ENCODE data around the gene RNF114.

DNA sequence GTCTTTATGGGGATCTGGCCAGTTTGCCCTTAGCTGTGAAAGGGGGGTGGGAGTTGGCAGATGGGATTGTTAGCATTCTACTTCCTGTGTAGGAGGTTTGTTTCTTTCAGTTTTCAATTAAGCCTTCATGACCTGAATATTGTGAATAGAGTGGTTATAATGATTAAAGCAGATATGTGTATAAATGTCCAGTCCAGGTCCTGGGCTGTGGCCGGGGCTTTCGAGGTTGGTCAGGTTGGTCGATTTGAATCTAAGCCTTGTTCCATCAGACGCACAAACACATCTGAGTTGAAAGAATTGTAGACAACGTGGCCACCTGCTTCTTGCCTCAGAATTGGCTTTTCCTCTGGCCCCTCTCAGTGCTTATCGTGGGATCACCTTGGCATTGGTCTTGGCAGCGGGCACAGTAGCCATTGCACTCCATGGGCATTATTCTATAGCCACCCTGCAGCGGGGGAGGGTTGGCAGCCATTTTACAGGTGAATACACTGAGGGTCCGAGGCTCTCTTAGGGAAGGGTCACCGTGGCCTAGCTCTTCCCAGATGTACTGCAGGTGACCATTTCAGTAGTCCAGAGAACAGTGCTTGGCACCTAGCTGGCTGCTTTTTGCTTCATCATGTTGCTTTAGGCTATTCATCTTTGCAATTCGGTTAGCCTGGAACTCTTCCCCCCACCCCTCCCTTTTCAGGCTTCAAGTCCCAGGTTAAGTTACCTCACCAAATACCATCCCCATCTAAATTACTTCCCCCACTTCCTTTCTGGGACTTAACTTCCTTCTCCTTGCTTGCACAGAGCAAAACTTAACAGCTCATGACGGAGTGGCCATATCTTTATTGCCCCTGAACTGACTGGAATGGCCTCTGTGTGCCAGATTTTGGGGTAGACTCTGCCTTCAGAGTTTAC lies 1.1 kb downstream of the RNF114 start:
- TF ChIP-seq, protein P1, sequence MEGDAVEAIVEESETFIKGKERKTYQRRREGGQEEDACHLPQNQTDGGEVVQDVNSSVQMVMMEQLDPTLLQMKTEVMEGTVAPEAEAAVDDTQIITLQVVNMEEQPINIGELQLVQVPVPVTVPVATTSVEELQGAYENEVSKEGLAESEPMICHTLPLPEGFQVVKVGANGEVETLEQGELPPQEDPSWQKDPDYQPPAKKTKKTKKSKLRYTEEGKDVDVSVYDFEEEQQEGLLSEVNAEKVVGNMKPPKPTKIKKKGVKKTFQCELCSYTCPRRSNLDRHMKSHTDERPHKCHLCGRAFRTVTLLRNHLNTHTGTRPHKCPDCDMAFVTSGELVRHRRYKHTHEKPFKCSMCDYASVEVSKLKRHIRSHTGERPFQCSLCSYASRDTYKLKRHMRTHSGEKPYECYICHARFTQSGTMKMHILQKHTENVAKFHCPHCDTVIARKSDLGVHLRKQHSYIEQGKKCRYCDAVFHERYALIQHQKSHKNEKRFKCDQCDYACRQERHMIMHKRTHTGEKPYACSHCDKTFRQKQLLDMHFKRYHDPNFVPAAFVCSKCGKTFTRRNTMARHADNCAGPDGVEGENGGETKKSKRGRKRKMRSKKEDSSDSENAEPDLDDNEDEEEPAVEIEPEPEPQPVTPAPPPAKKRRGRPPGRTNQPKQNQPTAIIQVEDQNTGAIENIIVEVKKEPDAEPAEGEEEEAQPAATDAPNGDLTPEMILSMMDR (conservative IDR thresholded peaks at IDR 0.05; ENCODE audit: low read depth, low read length), result no peak
- TF ChIP-seq EZH2 (IDR thresholded peaks at IDR 0.05; ENCODE audit: borderline replicate concordance, low read depth, low read length, poor library complexity, severe bottlenecking), result no peak
